Measurements from ENCODE around the gene DNM2. TPM values are rescaled to one million over a fixed set of nuclear protein-coding genes. Genes with fewer than 3 reads are reported as not detected.
A peak's percentile ranks its signal among the peaks of the same experiment; 100 is the strongest.

Gene DNM2
- total and polyA plus RNA-seq, 2 of the 13 experiments (the other 11 are each of a cell fraction or from before 2014, with no cell fraction given), result 41.7 to 59.8 TPM

DNA sequence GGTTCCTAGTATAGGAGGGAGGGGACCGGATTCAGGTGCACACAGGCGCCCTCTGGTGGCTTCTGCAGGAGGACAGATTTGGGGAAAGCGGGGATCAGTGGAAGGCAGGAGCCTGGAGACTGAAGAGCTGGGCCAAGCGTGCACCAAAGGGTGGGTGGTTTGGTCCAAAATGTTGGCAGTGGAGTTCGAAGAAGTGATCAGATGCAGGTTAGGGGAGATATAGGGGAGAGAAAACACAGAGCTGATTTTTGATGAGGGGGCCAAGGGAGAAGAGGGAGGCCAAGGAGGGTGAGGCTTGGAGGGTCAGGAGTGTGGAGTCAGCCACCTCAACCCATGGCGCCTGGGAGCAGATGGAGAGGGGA, 146.6 kb downstream of the DNM2 start (continued):
- TF ChIP-seq LCORL (IDR thresholded peaks at IDR 0.05) (no peak), LCORL (CRISPR knock-in tag; IDR thresholded peaks at IDR 0.05) (peak; percentile 44; the same call in 1 of the 2 replicates), ZNF614 (CRISPR knock-in tag; IDR thresholded peaks at IDR 0.05; ENCODE audit: borderline replicate concordance) (no peak), ZNF225 (CRISPR knock-in tag; IDR thresholded peaks at IDR 0.05) (no peak), CBX1 (IDR thresholded peaks at IDR 0.05; ENCODE audit: low read depth) (no peak), ELF1 (CRISPR knock-in tag; IDR thresholded peaks at IDR 0.05) (peak; percentile 79), ZNF143 (CRISPR knock-in tag; IDR thresholded peaks at IDR 0.05) (no peak), ZNF251 (CRISPR knock-in tag; IDR thresholded peaks at IDR 0.05) (no peak), NKX3-1 (CRISPR knock-in tag; IDR thresholded peaks at IDR 0.05) (0 out of 2 replicates have a peak, but pooled peaks have one; percentile 48), HES4 (CRISPR knock-in tag; IDR thresholded peaks at IDR 0.05; ENCODE audit: borderline replicate concordance) (no peak), SMARCC2 (IDR thresholded peaks at IDR 0.05) (no peak), TBX2 (CRISPR knock-in tag; IDR thresholded peaks at IDR 0.05; ENCODE audit: borderline replicate concordance) (no peak), JARID2 (CRISPR knock-in tag; IDR thresholded peaks at IDR 0.05; ENCODE audit: insufficient replicate concordance) (peak; percentile 2), NPAS2 (CRISPR knock-in tag; IDR thresholded peaks at IDR 0.05; ENCODE audit: borderline replicate concordance) (0 out of 2 replicates have a peak, but pooled peaks have one; percentile 38), MYNN (CRISPR knock-in tag; IDR thresholded peaks at IDR 0.05; ENCODE audit: low read depth) (no peak), DMAP1 (CRISPR knock-in tag; IDR thresholded peaks at IDR 0.05) (no peak)
- TF ChIP-seq, protein P1, sequence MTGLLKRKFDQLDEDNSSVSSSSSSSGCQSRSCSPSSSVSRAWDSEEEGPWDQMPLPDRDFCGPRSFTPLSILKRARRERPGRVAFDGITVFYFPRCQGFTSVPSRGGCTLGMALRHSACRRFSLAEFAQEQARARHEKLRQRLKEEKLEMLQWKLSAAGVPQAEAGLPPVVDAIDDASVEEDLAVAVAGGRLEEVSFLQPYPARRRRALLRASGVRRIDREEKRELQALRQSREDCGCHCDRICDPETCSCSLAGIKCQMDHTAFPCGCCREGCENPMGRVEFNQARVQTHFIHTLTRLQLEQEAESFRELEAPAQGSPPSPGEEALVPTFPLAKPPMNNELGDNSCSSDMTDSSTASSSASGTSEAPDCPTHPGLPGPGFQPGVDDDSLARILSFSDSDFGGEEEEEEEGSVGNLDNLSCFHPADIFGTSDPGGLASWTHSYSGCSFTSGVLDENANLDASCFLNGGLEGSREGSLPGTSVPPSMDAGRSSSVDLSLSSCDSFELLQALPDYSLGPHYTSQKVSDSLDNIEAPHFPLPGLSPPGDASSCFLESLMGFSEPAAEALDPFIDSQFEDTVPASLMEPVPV (CRISPR knock-in tag; IDR thresholded peaks at IDR 0.05), result no peak
- TF ChIP-seq, protein P2, sequence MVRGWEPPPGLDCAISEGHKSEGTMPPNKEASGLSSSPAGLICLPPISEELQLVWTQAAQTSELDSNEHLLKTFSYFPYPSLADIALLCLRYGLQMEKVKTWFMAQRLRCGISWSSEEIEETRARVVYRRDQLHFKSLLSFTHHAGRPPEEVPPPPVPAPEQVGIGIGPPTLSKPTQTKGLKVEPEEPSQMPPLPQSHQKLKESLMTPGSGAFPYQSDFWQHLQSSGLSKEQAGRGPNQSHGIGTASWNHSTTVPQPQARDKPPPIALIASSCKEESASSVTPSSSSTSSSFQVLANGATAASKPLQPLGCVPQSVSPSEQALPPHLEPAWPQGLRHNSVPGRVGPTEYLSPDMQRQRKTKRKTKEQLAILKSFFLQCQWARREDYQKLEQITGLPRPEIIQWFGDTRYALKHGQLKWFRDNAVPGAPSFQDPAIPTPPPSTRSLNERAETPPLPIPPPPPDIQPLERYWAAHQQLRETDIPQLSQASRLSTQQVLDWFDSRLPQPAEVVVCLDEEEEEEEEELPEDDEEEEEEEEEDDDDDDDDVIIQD (CRISPR knock-in tag; IDR thresholded peaks at IDR 0.05; ENCODE audit: low read depth), result no peak
- TF ChIP-seq, protein P3, sequence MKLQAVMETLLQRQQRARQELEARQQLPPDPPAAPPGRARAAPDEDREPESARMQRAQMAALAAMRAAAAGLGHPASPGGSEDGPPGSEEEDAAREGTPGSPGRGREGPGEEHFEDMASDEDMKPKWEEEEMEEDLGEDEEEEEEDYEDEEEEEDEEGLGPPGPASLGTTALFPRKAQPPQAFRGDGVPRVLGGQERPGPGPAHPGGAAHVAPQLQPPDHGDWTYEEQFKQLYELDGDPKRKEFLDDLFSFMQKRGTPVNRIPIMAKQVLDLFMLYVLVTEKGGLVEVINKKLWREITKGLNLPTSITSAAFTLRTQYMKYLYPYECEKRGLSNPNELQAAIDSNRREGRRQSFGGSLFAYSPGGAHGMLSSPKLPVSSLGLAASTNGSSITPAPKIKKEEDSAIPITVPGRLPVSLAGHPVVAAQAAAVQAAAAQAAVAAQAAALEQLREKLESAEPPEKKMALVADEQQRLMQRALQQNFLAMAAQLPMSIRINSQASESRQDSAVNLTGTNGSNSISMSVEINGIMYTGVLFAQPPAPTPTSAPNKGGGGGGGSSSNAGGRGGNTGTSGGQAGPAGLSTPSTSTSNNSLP (IDR thresholded peaks at IDR 0.05; ENCODE audit: low read depth, low read length), result no peak
- TF ChIP-seq, protein P4, sequence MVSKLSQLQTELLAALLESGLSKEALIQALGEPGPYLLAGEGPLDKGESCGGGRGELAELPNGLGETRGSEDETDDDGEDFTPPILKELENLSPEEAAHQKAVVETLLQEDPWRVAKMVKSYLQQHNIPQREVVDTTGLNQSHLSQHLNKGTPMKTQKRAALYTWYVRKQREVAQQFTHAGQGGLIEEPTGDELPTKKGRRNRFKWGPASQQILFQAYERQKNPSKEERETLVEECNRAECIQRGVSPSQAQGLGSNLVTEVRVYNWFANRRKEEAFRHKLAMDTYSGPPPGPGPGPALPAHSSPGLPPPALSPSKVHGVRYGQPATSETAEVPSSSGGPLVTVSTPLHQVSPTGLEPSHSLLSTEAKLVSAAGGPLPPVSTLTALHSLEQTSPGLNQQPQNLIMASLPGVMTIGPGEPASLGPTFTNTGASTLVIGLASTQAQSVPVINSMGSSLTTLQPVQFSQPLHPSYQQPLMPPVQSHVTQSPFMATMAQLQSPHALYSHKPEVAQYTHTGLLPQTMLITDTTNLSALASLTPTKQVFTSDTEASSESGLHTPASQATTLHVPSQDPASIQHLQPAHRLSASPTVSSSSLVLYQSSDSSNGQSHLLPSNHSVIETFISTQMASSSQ (IDR thresholded peaks at IDR 0.05; ENCODE audit: low read depth), result no peak
- TF ChIP-seq, protein P4 (CRISPR knock-in tag; IDR thresholded peaks at IDR 0.05; ENCODE audit: borderline replicate concordance), result no peak
- TF ChIP-seq, protein P5, sequence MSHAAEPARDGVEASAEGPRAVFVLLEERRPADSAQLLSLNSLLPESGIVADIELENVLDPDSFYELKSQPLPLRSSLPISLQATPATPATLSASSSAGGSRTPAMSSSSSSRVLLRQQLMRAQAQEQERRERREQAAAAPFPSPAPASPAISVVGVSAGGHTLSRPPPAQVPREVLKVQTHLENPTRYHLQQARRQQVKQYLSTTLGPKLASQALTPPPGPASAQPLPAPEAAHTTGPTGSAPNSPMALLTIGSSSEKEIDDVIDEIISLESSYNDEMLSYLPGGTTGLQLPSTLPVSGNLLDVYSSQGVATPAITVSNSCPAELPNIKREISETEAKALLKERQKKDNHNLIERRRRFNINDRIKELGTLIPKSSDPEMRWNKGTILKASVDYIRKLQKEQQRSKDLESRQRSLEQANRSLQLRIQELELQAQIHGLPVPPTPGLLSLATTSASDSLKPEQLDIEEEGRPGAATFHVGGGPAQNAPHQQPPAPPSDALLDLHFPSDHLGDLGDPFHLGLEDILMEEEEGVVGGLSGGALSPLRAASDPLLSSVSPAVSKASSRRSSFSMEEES (CRISPR knock-in tag; IDR thresholded peaks at IDR 0.05), result no peak

Data from HepG2 (cell line).